Transverse colon (tissue), 4 donors: ENCODE data around the gene SNX30. TPM values are rescaled to one million over a fixed set of nuclear protein-coding genes. Genes with fewer than 3 reads are reported as not detected.
A peak's percentile ranks its signal among the peaks of the same experiment; 100 is the strongest.

ENCODE experiments used
- DNase-seq: peaks from one replicate; pipeline ENCODE4 v3.0.0-alpha.2; 2019
- H3K27ac ChIP-seq, 4 donors: fragments of 200-600 bp; sonication (generic); 2 replicates each; pipeline ENCODE4 v1.5.1; 2016 to 2018; ENCODE audit warnings: inconsistent platforms in 4 of 4
- H3K27me3 ChIP-seq: fragments of 200-600 bp; sonication (generic); 2 replicates; pipeline ENCODE4 v1.5.1; 2017; ENCODE audit warnings: inconsistent platforms
- H3K36me3 ChIP-seq, 4 donors: fragments of 200-600 bp; sonication (generic); 2 replicates each; pipeline ENCODE4 v1.5.1; 2017 to 2019; ENCODE audit warnings: inconsistent platforms in 4 of 4
- H3K4me1 ChIP-seq, 4 donors: fragments of 200-600 bp; sonication (generic); 2 replicates each; pipeline ENCODE4 v1.5.1; 2017 to 2020; ENCODE audit warnings: inconsistent platforms in 4 of 4
- H3K4me3 ChIP-seq, 4 donors: fragments of 200-600 bp; sonication (generic); 1 replicate in 1 of 4; 2 replicates in 3 of 4; pipeline versions ENCODE4 v1.5.1 to v1.6.1; 2017 to 2019; ENCODE audit warnings: inconsistent platforms in 4 of 4
- H3K9me3 ChIP-seq, 2 donors: fragments of 200-600 bp; sonication (generic); 2 replicates each; pipeline ENCODE4 v1.5.1; 2017 to 2019; ENCODE audit warnings: inconsistent platforms in 2 of 2
- CTCF ChIP-seq, 5 experiments: fragments of 200-600 bp in 3 of 5; fragments of 450-650 bp in 2 of 5; sonication (generic) in 3 of 5; IDR thresholded peaks; 1 replicate in 2 of 5; 2 replicates in 3 of 5; pipeline ENCODE4 v1.5.1; 2016 to 2017; ENCODE audit warnings: antibody characterized with exemption in 5 of 5, inconsistent platforms in 3 of 5, mild to moderate bottlenecking in 2 of 5, moderate library complexity in 1 of 5
- EP300 ChIP-seq: sonication (generic); formaldehyde crosslinking; IDR thresholded peaks from one replicate; pipeline ENCODE4 v1.6.1; 2017; ENCODE audit warnings: antibody characterized with exemption, low read depth
- POLR2A ChIP-seq: fragments of 450-650 bp; IDR thresholded peaks from one replicate; pipeline ENCODE4 v1.6.1; 2016; ENCODE audit warnings: antibody characterized with exemption, mild to moderate bottlenecking, moderate library complexity
- POLR2AphosphoS5 ChIP-seq, 3 donors: sonication (generic); formaldehyde crosslinking; IDR thresholded peaks; one replicate each; pipeline ENCODE4 v1.6.1; 2016; ENCODE audit warnings: antibody characterized with exemption in 3 of 3
- WGBS, 2 donors: methylation state at CpG; one replicate each; pipeline ENCODE4 v1.1.5; 2018; ENCODE audit warnings: low coverage in 1 of 2; 5-methylcytosine and 5-hydroxymethylcytosine counted together
- in situ Hi-C, 4 donors: fragments of 200-750 bp; cut with MboI; loops; one replicate each; pipeline versions ENCODE4 v1.15.0 to v1.15.1; 2017; ENCODE audit warnings: low sequenced_read_pairs in 3 of 4, low pct_ligation_motif_present in 1 of 4, low pct_unique_long_range_greater_than_20kb in 1 of 4
- intact Hi-C: fragments of 100-400 bp; cut with DNase I; formaldehyde crosslinking; loops from one replicate; pipeline ENCODE4 v1.15.1; 2023; ENCODE audit warnings: low total_unique reads
- total RNA-seq, 4 donors: library from RNA; depleted of rRNA; stranded (reverse); fragments of >200 nt; gene quantifications; one replicate each; pipeline ENCODE4 v1.1.0, GENCODE V29; 2016

The SNX30 gene
- total RNA-seq, 4 donors from 2014 or later: 15.7 to 46.4 (median 45.7) TPM

- intact Hi-C loops: no loop called here
- in situ Hi-C loops: no loop called here
- H3K4me3 ChIP-seq: no peak overlapping the region
- WGBS, 2 donors: 78 to 100% methylated on average over 2 to 3 of the region's 3 CpGs
- H3K36me3 ChIP-seq: no peaks in the 10 kb centered on the region
- no peaks in the 10 kb centered on the region for H3K9me3 ChIP-seq
- peaks cover 0 to 3% (median under 1%) of the 10 kb centered on the region in 4 donors for H3K4me1 ChIP-seq
- TF ChIP-seq POLR2AphosphoS5 (IDR thresholded peaks at IDR 0.05) (no peak), CTCF (IDR thresholded peaks at IDR 0.05) (no peak), POLR2A (no peak), EP300 (no peak)
- no peak overlapping the region for H3K27ac ChIP-seq
- DNase-seq: no peak
- no peaks in the 10 kb centered on the region for H3K27me3 ChIP-seq
Measured at GRCh38 chr9:112743216-112743836, 7.2 kb upstream of the SNX30 start.

GRCh38 chr9:112744177-112744576, 6.4 kb upstream of the SNX30 start:
- no peaks in the 10 kb centered on the region for H3K4me1 ChIP-seq
- 71 to 96% methylated on average over 4 of the region's 4 CpGs for WGBS, 2 donors
- TF ChIP-seq EP300 (no peak), CTCF (IDR thresholded peaks at IDR 0.05) (no peak), POLR2A (no peak), POLR2AphosphoS5 (IDR thresholded peaks at IDR 0.05) (no peak)
- intact Hi-C loops: no loop called here
- in situ Hi-C loops: no loop called here
- no peak overlapping the region for H3K27ac ChIP-seq
- H3K36me3 ChIP-seq: no peaks in the 10 kb centered on the region
- H3K9me3 ChIP-seq: no peaks in the 10 kb centered on the region
- H3K27me3 ChIP-seq: no peaks in the 10 kb centered on the region
- no peak for DNase-seq
- H3K4me3 ChIP-seq: no peak overlapping the region

DNA sequence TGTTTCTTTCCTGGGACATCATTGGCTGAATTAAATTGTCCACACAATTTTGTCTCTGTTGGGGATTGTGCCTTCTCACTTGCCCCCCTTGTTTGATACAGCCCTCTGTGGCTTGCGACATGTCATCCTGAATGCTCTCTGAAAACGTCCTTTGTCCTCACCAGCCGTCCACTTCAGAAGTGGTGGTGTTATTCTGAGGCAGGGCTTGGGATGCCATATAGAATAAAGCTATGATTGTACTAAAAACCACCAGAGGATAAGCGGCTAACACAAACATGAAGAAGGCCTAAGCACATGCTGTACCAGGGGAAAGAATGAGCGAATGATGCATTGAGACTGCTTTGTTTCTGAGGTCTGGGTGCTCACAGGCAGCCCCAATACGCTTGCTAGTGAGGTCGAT, 3.5 kb upstream of the SNX30 start:
- no peak for DNase-seq
- WGBS, 2 donors: 85 to 100% methylated on average over 2 to 7 of the region's 7 CpGs
- Histone ChIP-seq H3K9me3 (no peaks in the 10 kb centered on the region), H3K36me3 (no peaks in the 10 kb centered on the region), H3K4me1 (peaks cover 7 to 18% (median 15%) of the 10 kb centered on the region in 4 donors), H3K27ac (peak overlapping the region in 1 of 4 donors; percentile 15), H3K27me3 (no peaks in the 10 kb centered on the region), H3K4me3 (no peak overlapping the region)
- in situ Hi-C loops (no loop called here), intact Hi-C loops (no loop called here)
- TF ChIP-seq EP300 (no peak), CTCF (IDR thresholded peaks at IDR 0.05) (no peak), POLR2A (no peak), POLR2AphosphoS5 (IDR thresholded peaks at IDR 0.05) (no peak)

DNA sequence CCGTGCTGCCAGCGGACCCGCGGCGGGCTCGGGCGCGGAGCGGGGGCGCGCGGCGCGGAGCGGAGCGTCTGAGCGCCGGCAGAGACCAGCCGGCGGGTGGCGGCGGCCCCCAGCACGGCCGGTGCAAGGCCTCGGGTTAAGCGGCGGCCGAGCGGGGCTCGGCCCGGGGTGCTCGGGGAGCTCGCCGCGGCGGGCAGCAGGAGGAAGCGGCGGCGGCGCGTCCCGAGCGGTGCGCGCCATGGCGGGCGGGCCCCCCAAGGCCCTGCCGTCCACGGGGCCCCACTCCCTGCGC, 150 bp downstream of the SNX30 start:
- Histone ChIP-seq H3K36me3 (no peaks in the 10 kb centered on the region), H3K27ac (peak overlapping the region; percentile 85 to 91 (median 88)), H3K4me3 (peak overlapping the region; percentile 75 to 100 (median 86)), H3K4me1 (peaks cover 19 to 52% (median 43%) of the 10 kb centered on the region in 4 donors), H3K9me3 (no peaks in the 10 kb centered on the region), H3K27me3 (no peaks in the 10 kb centered on the region)
- WGBS, 2 donors: 0% methylated on average over 2 of the region's 50 CpGs; no CpG with 5 or more reads in 1 of the 2 donors
- no peak for TF ChIP-seq POLR2A
- no peak for TF ChIP-seq EP300
- TF ChIP-seq CTCF (IDR thresholded peaks at IDR 0.05): no peak
- TF ChIP-seq POLR2AphosphoS5 (IDR thresholded peaks at IDR 0.05): no peak
- in situ Hi-C loops (no loop called here), intact Hi-C loops (loop anchor here (2.0 kb wide), 1 partner anchor 854 kb away; the partner anchor contains the start of gene UGCG)
- DNase-seq: no peak
